Spleen (tissue), 11 donors: ENCODE data around the gene LRRN4. TPM values are rescaled to one million over a fixed set of nuclear protein-coding genes. Genes with fewer than 3 reads are reported as not detected.
"Not testable (repeated sequence)": the region's sequence is repeated elsewhere in the genome, so short reads cannot be mapped to it uniquely, and the experiment has no call there.

Source experiments
- DNase-seq: peaks from one replicate; pipeline ENCODE4 v3.0.0-alpha.2; 2020
- H3K27ac ChIP-seq, 8 donors: fragments of 200-600 bp; sonication (generic) in 7 of 8; 1 replicate in 4 of 8; 2 replicates in 4 of 8; pipeline versions ENCODE4 v1.5.0 to v1.8.0; 2016 to 2021; ENCODE audit warnings: inconsistent platforms in 4 of 8, mild to moderate bottlenecking in 4 of 8, moderate library complexity in 1 of 8
- H3K27me3 ChIP-seq, 7 donors: fragments of 200-600 bp; sonication (generic) in 6 of 7; replicated peaks in 1 of 7; 1 replicate in 4 of 7; 2 replicates in 3 of 7; pipeline versions ENCODE4 v1.5.0 to v1.8.0; 2016 to 2021; ENCODE audit warnings: inconsistent platforms in 3 of 7, mild to moderate bottlenecking in 1 of 7
- H3K36me3 ChIP-seq, 6 donors: fragments of 200-600 bp; sonication (generic) in 5 of 6; 1 replicate in 4 of 6; 2 replicates in 2 of 6; pipeline versions ENCODE4 v1.5.0 to v1.8.0; 2016 to 2021; ENCODE audit warnings: inconsistent platforms in 2 of 6
- H3K4me1 ChIP-seq, 6 donors: fragments of 200-600 bp; sonication (generic) in 5 of 6; 1 replicate in 3 of 6; 2 replicates in 3 of 6; pipeline versions ENCODE4 v1.5.0 to v1.8.0; 2016 to 2021; ENCODE audit warnings: inconsistent platforms in 3 of 6
- H3K4me3 ChIP-seq, 8 donors: fragments of 200-600 bp; sonication (generic) in 7 of 8; 1 replicate in 4 of 8; 2 replicates in 4 of 8; pipeline versions ENCODE4 v1.5.0 to v1.8.0; 2016 to 2021; ENCODE audit warnings: inconsistent platforms in 4 of 8, mild to moderate bottlenecking in 4 of 8, moderate library complexity in 2 of 8
- H3K9me3 ChIP-seq, 8 donors: fragments of 200-600 bp; sonication (generic) in 7 of 8; 1 replicate in 4 of 8; 2 replicates in 4 of 8; pipeline versions ENCODE4 v1.5.0 to v1.8.0; 2016 to 2021; ENCODE audit warnings: inconsistent platforms in 4 of 8
- CTCF ChIP-seq, 11 experiments: fragments of 200-600 bp in 7 of 11; fragments of 450-650 bp in 4 of 11; sonication (generic) in 4 of 11; IDR thresholded peaks in 8 of 11; conservative IDR thresholded peaks in 3 of 11; 1 replicate in 7 of 11; 2 replicates in 4 of 11; pipeline versions ENCODE4 v1.4.0 to v1.8.0; 2016 to 2021; ENCODE audit warnings: antibody characterized with exemption in 11 of 11, inconsistent platforms in 4 of 11, mild to moderate bottlenecking in 1 of 11
- POLR2A ChIP-seq, 3 donors: fragments of 450-650 bp; IDR thresholded peaks; one replicate each; pipeline ENCODE4 v1.5.1; 2017; ENCODE audit warnings: antibody characterized with exemption in 3 of 3, mild to moderate bottlenecking in 1 of 3
- POLR2AphosphoS5 ChIP-seq, 3 donors: sonication (generic); formaldehyde crosslinking; IDR thresholded peaks; one replicate each; pipeline ENCODE4 v1.5.1; 2017; ENCODE audit warnings: antibody characterized with exemption in 3 of 3
- WGBS, 5 donors: extraction: QIAGEN DNeasy Blood & Tissue Kit in 3 of 5; methylation state at CpG; one replicate each; pipeline versions ENCODE4 v1.1.5 to v1.1.7; 2013 to 2018; 5-methylcytosine and 5-hydroxymethylcytosine counted together
- intact Hi-C: fragments of 100-400 bp; cut with DNase I; formaldehyde crosslinking; loops from one replicate; pipeline ENCODE4 v1.15.0; 2023; ENCODE audit warnings: low total_unique reads
- polyA plus RNA-seq, 3 donors: library from polyadenylated mRNA; stranded (reverse); fragments of 200-250 nt; gene quantifications; one replicate each; pipeline ENCODE4 v1.2.1, GENCODE V29; 2013
- total RNA-seq, 7 donors: library from RNA; depleted of rRNA in 3 of 7; stranded (reverse); fragments of >200 nt in 3 of 7; fragmentation: NEBNext Ultra II Directional in 4 of 7; extraction: Animal tissue kit (Norgen Biotek cat#: 25700) in 4 of 7; gene quantifications; one replicate each; pipeline versions ENCODE4 v1.1.0 to v1.2.1, GENCODE V29; 2016 to 2021
- donor health status: healthy with polysubstance abuse.
- donor health status: DM: no; HTN: no; CAD: no; lungs with moderate emphysema.
- donor health status: DM: no; HTN: no; CAD: no.
- donor health status: Bipolar disorder and iron deficiency.
- donor health status: healthy.
- donor health status: DM: no; HTN: no; CAD: no.
- donor health status: DM: yes; HTN: yes; CAD: no.

Gene LRRN4
- total and polyA plus RNA-seq, 10 donors = 0.13 to 0.18 TPM; not detected in 8

GRCh38 chr20:6036213-6036612 lies 17.6 kb downstream of the LRRN4 start:
- Histone ChIP-seq H3K36me3 (peaks cover 0 to 98% (median 74%) of the 10 kb centered on the region in 6 donors), H3K4me3 (no peak overlapping the region), H3K27ac (no peak overlapping the region), H3K4me1 (peaks cover 0 to 17% (median 6%) of the 10 kb centered on the region in 6 donors), H3K27me3 (no peaks in the 10 kb centered on the region), H3K9me3 (no peaks in the 10 kb centered on the region)
- TF ChIP-seq POLR2AphosphoS5 (IDR thresholded peaks at IDR 0.05) = no peak
- no peak for TF ChIP-seq POLR2A (IDR thresholded peaks at IDR 0.05)
- TF ChIP-seq CTCF (IDR thresholded peaks at IDR 0.05 in 8 of 11, conservative IDR thresholded peaks at IDR 0.05 in 3 of 11) = no peak
- intact Hi-C loops = no loop called here
- DNase-seq = no peak
- WGBS, 5 donors = 95 to 98% (median 95%) methylated on average over 4 of the region's 4 CpGs

GRCh38 chr20:6034134-6034969 lies 19.5 kb downstream of the LRRN4 start:
- no peak for TF ChIP-seq POLR2A (IDR thresholded peaks at IDR 0.05)
- TF ChIP-seq POLR2AphosphoS5 (IDR thresholded peaks at IDR 0.05) = no peak
- TF ChIP-seq CTCF (IDR thresholded peaks at IDR 0.05 in 8 of 11, conservative IDR thresholded peaks at IDR 0.05 in 3 of 11) = no peak
- WGBS, 5 donors = 22 to 42% (median 26%) methylated on average over 2 of the region's 2 CpGs
- Histone ChIP-seq H3K36me3 (peaks cover 0 to 93% (median 59%) of the 10 kb centered on the region in 6 donors), H3K9me3 (no peaks in the 10 kb centered on the region), H3K4me1 (peaks cover 0 to 17% (median 6%) of the 10 kb centered on the region in 6 donors), H3K4me3 (no peak overlapping the region), H3K27me3 (no peaks in the 10 kb centered on the region), H3K27ac (peak overlapping the region in 1 of 8 donors; percentile 30)
- DNase-seq = no peak
- intact Hi-C loops = no loop called here

- Histone ChIP-seq H3K4me1 (peaks cover 0 to 17% (median 6%) of the 10 kb centered on the region in 6 donors), H3K36me3 (peaks cover 0 to 90% (median 48%) of the 10 kb centered on the region in 6 donors)
- H3K9me3 ChIP-seq, H3K27ac ChIP-seq, H3K4me3 ChIP-seq, H3K27me3 ChIP-seq, DNase-seq, intact Hi-C loops: not testable (repeated sequence)
- 97 to 99% (median 97%) methylated on average over 8 of the region's 8 CpGs for WGBS, 5 donors
These were observed 21.0 kb downstream of the LRRN4 start for GRCh38 chr20:6032907-6033306.

- WGBS, 5 donors = 75 to 91% (median 85%) methylated on average over 6 of the region's 6 CpGs
- Histone ChIP-seq H3K9me3 (peaks cover 0 to 1% (median 0%) of the 10 kb centered on the region in 8 donors), H3K36me3 (peaks cover 0 to 88% (median 25%) of the 10 kb centered on the region in 6 donors), H3K4me3 (no peak overlapping the region), H3K27ac (no peak overlapping the region), H3K27me3 (no peaks in the 10 kb centered on the region), H3K4me1 (peaks cover 0 to 17% (median 6%) of the 10 kb centered on the region in 6 donors)
- no peak for DNase-seq
- TF ChIP-seq POLR2A (IDR thresholded peaks at IDR 0.05) (no peak), POLR2AphosphoS5 (IDR thresholded peaks at IDR 0.05) (no peak), CTCF (IDR thresholded peaks at IDR 0.05 in 8 of 11, conservative IDR thresholded peaks at IDR 0.05 in 3 of 11) (no peak)
- intact Hi-C loops = no loop called here
These were observed 23.3 kb downstream of the LRRN4 start for GRCh38 chr20:6030453-6031080.
